GM18907 (cell line): Measurements from ENCODE around the gene MYO9A.
"Not testable (repeated sequence)": the region's sequence is repeated elsewhere in the genome, so short reads cannot be mapped to it uniquely, and the experiment has no call there.

Experiments
- ATAC-seq: cut with Tn5 transposase; IDR thresholded peaks from one replicate; pipeline ENCODE4 v1.9.1; 2021; ENCODE audit warnings: mild to moderate bottlenecking, moderate library complexity; ENCODE audit not compliant: unreplicated experiment

The MYO9A gene

GRCh38 chr15:71889947-71890346, 228.0 kb downstream of the MYO9A start:
- no peak for ATAC-seq

GRCh38 chr15:71889385-71889784, 228.6 kb downstream of the MYO9A start:
- no peak for ATAC-seq

- peak; percentile 52 for ATAC-seq
Observed at GRCh38 chr15:71888797-71889196, 229.2 kb downstream of the MYO9A start.

- ATAC-seq: no peak
Observed at GRCh38 chr15:71885390-71885789, 232.6 kb downstream of the MYO9A start.

- no peak for ATAC-seq
Observed at GRCh38 chr15:71883447-71883846, 234.5 kb downstream of the MYO9A start.

- ATAC-seq: no peak
Observed at GRCh38 chr15:71880276-71880675, 237.7 kb downstream of the MYO9A start.

- no peak for ATAC-seq
Observed at GRCh38 chr15:71874245-71874644, 243.7 kb downstream of the MYO9A start.

- not testable (repeated sequence) for ATAC-seq
Observed at GRCh38 chr15:71858232-71858631, 259.7 kb downstream of the MYO9A start.

GRCh38 chr15:71853543-71853942, 264.4 kb downstream of the MYO9A start:
- no peak for ATAC-seq

- ATAC-seq: no peak
Observed at GRCh38 chr15:71844916-71845315, 273.0 kb downstream of the MYO9A start.

GRCh38 chr15:71841563-71841962, 276.4 kb downstream of the MYO9A start:
- no peak for ATAC-seq

- ATAC-seq: no peak
Observed at GRCh38 chr15:71830981-71831380, 287.0 kb downstream of the MYO9A start.

- ATAC-seq: no peak
Observed at GRCh38 chr15:71826196-71826595, 291.8 kb downstream of the MYO9A start.

GRCh38 chr15:71825021-71825730, 292.8 kb downstream of the MYO9A start:
- ATAC-seq: no peak

GRCh38 chr15:71823801-71824200, 294.1 kb downstream of the MYO9A start:
- no peak for ATAC-seq

- no peak for ATAC-seq
Observed at GRCh38 chr15:71822890-71823630, 294.9 kb downstream of the MYO9A start.

- no peak for ATAC-seq
Observed at GRCh38 chr15:71821547-71822129, 296.3 kb downstream of the MYO9A start.

GRCh38 chr15:71820127-71820526, 297.8 kb downstream of the MYO9A start:
- no peak for ATAC-seq

- ATAC-seq: no peak
Observed at GRCh38 chr15:71817351-71817750, 300.6 kb downstream of the MYO9A start.

- ATAC-seq: no peak
Observed at GRCh38 chr15:71815301-71815700, 302.6 kb downstream of the MYO9A start.

- ATAC-seq: no peak
Observed at GRCh38 chr15:71813723-71814470, 304.1 kb downstream of the MYO9A start.
